ENCODE data around the gene PLEKHA3.
"Not testable (repeated sequence)": the region's sequence is repeated elsewhere in the genome, so short reads cannot be mapped to it uniquely, and the experiment has no call there.

The PLEKHA3 gene

GRCh38 chr2:178522950-178523595 lies 42.8 kb downstream of the PLEKHA3 start:
- no peaks in the 10 kb centered on the region for H3K9me3 ChIP-seq (ENCODE audit: control insufficient read depth in 2 of 2, low read length in 2 of 2)
- peak overlapping the region; percentile 76 to 89 for H3K9ac ChIP-seq (ENCODE audit: low read length in 2 of 2)
- no peaks in the 10 kb centered on the region for H3K27me3 ChIP-seq (ENCODE audit: control insufficient read depth in 1 of 2, insufficient read depth in 2 of 2, low read length in 2 of 2)
- peak overlapping the region; percentile 85 to 88 for H3K4me3 ChIP-seq (ENCODE audit: low read length in 2 of 2)
- H3K27ac ChIP-seq (ENCODE audit: low read length), result peak overlapping the region; percentile 64
- H3K36me3 ChIP-seq (ENCODE audit: control insufficient read depth in 2 of 2, insufficient read depth in 2 of 2, low read length in 2 of 2), result peaks cover 4 to 6% of the 10 kb centered on the region in 2 donors
- peaks cover 6% of the 10 kb centered on the region for H3K4me1 ChIP-seq (ENCODE audit: control insufficient read depth, insufficient read depth, low read length)

GRCh38 chr2:178523596-178524134 lies 43.4 kb downstream of the PLEKHA3 start:
- peaks cover under 1 to 3% of the 10 kb centered on the region in 2 donors for H3K36me3 ChIP-seq (ENCODE audit: control insufficient read depth in 2 of 2, insufficient read depth in 2 of 2, low read length in 2 of 2)
- no peaks in the 10 kb centered on the region for H3K27me3 ChIP-seq (ENCODE audit: control insufficient read depth in 1 of 2, insufficient read depth in 2 of 2, low read length in 2 of 2)
- peak overlapping the region; percentile 64 for H3K27ac ChIP-seq (ENCODE audit: low read length)
- H3K9ac ChIP-seq (ENCODE audit: low read length in 2 of 2), result peak overlapping the region; percentile 76 to 89
- peaks cover 6% of the 10 kb centered on the region for H3K4me1 ChIP-seq (ENCODE audit: control insufficient read depth, insufficient read depth, low read length)
- peak overlapping the region; percentile 85 to 88 for H3K4me3 ChIP-seq (ENCODE audit: low read length in 2 of 2)
- no peaks in the 10 kb centered on the region for H3K9me3 ChIP-seq (ENCODE audit: control insufficient read depth in 2 of 2, low read length in 2 of 2)

DNA sequence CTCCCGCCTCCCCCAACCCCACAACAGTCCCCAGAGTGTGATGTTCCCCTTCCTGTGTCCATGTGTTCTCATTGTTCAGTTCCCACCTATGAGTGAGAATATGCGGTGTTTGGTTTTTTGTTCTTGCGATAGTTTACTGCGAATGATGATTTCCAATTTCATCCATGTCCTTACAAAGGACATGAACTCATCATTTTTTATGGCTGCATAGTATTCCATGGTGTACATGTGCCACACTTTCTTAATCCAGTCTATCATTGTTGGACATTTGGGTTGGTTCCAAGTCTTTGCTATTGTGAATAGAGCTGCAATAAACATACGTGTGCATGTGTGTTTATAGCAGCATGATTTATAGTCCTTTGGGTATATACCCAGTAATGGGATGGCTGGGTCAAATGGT lies 44.8 kb downstream of the PLEKHA3 start:
- not testable (repeated sequence) for H3K4me3 ChIP-seq (ENCODE audit: low read length in 2 of 2); H3K27me3 ChIP-seq (ENCODE audit: control insufficient read depth in 1 of 2, insufficient read depth in 2 of 2, low read length in 2 of 2)

DNA sequence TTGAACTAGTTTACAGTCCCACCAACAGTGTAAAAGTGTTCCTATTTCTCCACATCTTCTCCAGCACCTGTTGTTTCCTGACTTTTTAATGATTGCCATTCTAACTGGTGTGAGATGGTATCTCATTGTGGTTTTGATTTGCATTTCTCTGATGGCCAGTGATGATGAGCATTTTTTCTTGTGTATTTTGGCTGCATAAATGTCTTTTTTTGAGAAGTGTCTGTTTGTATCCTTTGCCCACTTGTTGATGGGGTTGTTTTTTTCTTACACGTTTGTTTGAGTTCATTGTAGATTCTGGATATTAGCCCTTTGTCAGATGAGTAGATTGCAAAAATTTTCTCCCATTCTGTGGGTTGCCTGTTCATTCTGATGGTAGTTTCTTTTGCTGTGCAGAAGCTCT lies 45.2 kb downstream of the PLEKHA3 start:
- H3K9me3 ChIP-seq (ENCODE audit: control insufficient read depth in 2 of 2, low read length in 2 of 2); H3K27ac ChIP-seq (ENCODE audit: low read length); H3K4me3 ChIP-seq (ENCODE audit: low read length in 2 of 2); H3K36me3 ChIP-seq (ENCODE audit: control insufficient read depth in 2 of 2, insufficient read depth in 2 of 2, low read length in 2 of 2); H3K9ac ChIP-seq (ENCODE audit: low read length in 2 of 2); H3K27me3 ChIP-seq (ENCODE audit: control insufficient read depth in 1 of 2, insufficient read depth in 2 of 2, low read length in 2 of 2); H3K4me1 ChIP-seq (ENCODE audit: control insufficient read depth, insufficient read depth, low read length): not testable (repeated sequence)

More for the DNA sequence above, 44.8 kb downstream of the PLEKHA3 start:
- H3K9ac ChIP-seq (ENCODE audit: low read length in 2 of 2); H3K9me3 ChIP-seq (ENCODE audit: control insufficient read depth in 2 of 2, low read length in 2 of 2); H3K27ac ChIP-seq (ENCODE audit: low read length); H3K4me1 ChIP-seq (ENCODE audit: control insufficient read depth, insufficient read depth, low read length); H3K36me3 ChIP-seq (ENCODE audit: control insufficient read depth in 2 of 2, insufficient read depth in 2 of 2, low read length in 2 of 2): not testable (repeated sequence)

GRCh38 chr2:178526256-178526655 lies 46.0 kb downstream of the PLEKHA3 start:
- peaks cover 6% of the 10 kb centered on the region for H3K4me1 ChIP-seq (ENCODE audit: control insufficient read depth, insufficient read depth, low read length)
- no peaks in the 10 kb centered on the region for H3K27me3 ChIP-seq (ENCODE audit: control insufficient read depth in 1 of 2, insufficient read depth in 2 of 2, low read length in 2 of 2)
- H3K27ac ChIP-seq (ENCODE audit: low read length), result no peak overlapping the region
- H3K9ac ChIP-seq (ENCODE audit: low read length in 2 of 2), result no peak overlapping the region
- no peak overlapping the region for H3K4me3 ChIP-seq (ENCODE audit: low read length in 2 of 2)
- no peaks in the 10 kb centered on the region for H3K9me3 ChIP-seq (ENCODE audit: control insufficient read depth in 2 of 2, low read length in 2 of 2)
- peaks cover 0 to under 1% of the 10 kb centered on the region in 2 donors for H3K36me3 ChIP-seq (ENCODE audit: control insufficient read depth in 2 of 2, insufficient read depth in 2 of 2, low read length in 2 of 2)

DNA sequence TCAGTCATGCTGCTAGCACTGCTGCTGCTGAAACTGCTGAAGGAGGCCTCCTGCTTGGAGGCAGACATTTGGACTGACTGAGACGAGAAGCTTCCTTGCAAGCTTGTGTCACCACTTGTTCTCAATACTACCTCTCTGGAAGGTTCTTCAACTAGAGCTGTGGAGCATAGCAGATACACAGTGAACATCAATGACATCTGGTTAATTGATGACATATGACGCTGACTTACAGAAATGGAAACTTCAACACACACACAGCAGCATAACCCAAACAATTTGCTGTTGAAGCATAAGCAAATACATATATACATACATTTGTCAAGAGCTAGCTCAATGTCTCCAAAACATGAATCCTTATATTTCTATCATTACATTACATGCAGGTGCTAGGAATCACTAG lies 47.3 kb downstream of the PLEKHA3 start:
- peaks cover 6% of the 10 kb centered on the region for H3K4me1 ChIP-seq (ENCODE audit: control insufficient read depth, insufficient read depth, low read length)
- H3K4me3 ChIP-seq (ENCODE audit: low read length in 2 of 2), result no peak overlapping the region
- no peaks in the 10 kb centered on the region for H3K9me3 ChIP-seq (ENCODE audit: control insufficient read depth in 2 of 2, low read length in 2 of 2)
- H3K27ac ChIP-seq (ENCODE audit: low read length), result no peak overlapping the region
- no peaks in the 10 kb centered on the region for H3K27me3 ChIP-seq (ENCODE audit: control insufficient read depth in 1 of 2, insufficient read depth in 2 of 2, low read length in 2 of 2)
- no peak overlapping the region for H3K9ac ChIP-seq (ENCODE audit: low read length in 2 of 2)
- peaks cover 5 to 7% of the 10 kb centered on the region in 2 donors for H3K36me3 ChIP-seq (ENCODE audit: control insufficient read depth in 2 of 2, insufficient read depth in 2 of 2, low read length in 2 of 2)

GRCh38 chr2:178528647-178529046 lies 48.4 kb downstream of the PLEKHA3 start:
- Histone ChIP-seq H3K27ac (ENCODE audit: low read length) (no peak overlapping the region), H3K4me1 (ENCODE audit: control insufficient read depth, insufficient read depth, low read length) (peaks cover 4% of the 10 kb centered on the region), H3K36me3 (ENCODE audit: control insufficient read depth in 2 of 2, insufficient read depth in 2 of 2, low read length in 2 of 2) (peaks cover 7 to 15% of the 10 kb centered on the region in 2 donors), H3K9me3 (ENCODE audit: control insufficient read depth in 2 of 2, low read length in 2 of 2) (no peaks in the 10 kb centered on the region), H3K4me3 (ENCODE audit: low read length in 2 of 2) (no peak overlapping the region), H3K9ac (ENCODE audit: low read length in 2 of 2) (no peak overlapping the region), H3K27me3 (ENCODE audit: control insufficient read depth in 1 of 2, insufficient read depth in 2 of 2, low read length in 2 of 2) (no peaks in the 10 kb centered on the region)

GRCh38 chr2:178529194-178529593 lies 48.9 kb downstream of the PLEKHA3 start:
- Histone ChIP-seq H3K4me3 (ENCODE audit: low read length in 2 of 2) (no peak overlapping the region), H3K9ac (ENCODE audit: low read length in 2 of 2) (no peak overlapping the region), H3K27ac (ENCODE audit: low read length) (no peak overlapping the region), H3K4me1 (ENCODE audit: control insufficient read depth, insufficient read depth, low read length) (no peaks in the 10 kb centered on the region), H3K27me3 (ENCODE audit: control insufficient read depth in 1 of 2, insufficient read depth in 2 of 2, low read length in 2 of 2) (no peaks in the 10 kb centered on the region), H3K36me3 (ENCODE audit: control insufficient read depth in 2 of 2, insufficient read depth in 2 of 2, low read length in 2 of 2) (peaks cover 9 to 17% of the 10 kb centered on the region in 2 donors), H3K9me3 (ENCODE audit: control insufficient read depth in 2 of 2, low read length in 2 of 2) (no peaks in the 10 kb centered on the region)

DNA sequence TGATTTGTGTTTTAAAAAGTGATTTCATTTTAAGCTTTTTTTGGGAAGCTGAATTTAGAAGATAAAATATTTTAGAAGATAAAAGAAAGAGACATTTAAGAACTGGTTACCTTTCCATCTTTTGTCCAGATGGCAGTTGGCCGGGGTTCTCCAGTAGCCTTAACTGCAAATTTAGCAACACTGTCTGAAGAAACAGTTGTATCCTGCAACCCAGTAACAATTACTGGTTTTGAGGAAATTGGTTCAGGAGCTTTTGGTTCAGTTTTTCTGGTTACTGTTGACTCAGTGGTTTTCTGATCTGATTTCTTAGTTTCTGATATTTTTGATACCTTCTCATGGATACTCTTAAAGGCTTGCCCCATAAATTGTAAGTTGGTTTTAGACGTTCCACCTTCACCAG lies 49.9 kb downstream of the PLEKHA3 start:
- Histone ChIP-seq H3K4me3 (ENCODE audit: low read length in 2 of 2) (no peak overlapping the region), H3K36me3 (ENCODE audit: control insufficient read depth in 2 of 2, insufficient read depth in 2 of 2, low read length in 2 of 2) (peaks cover 10 to 20% of the 10 kb centered on the region in 2 donors), H3K9me3 (ENCODE audit: control insufficient read depth in 2 of 2, low read length in 2 of 2) (no peaks in the 10 kb centered on the region), H3K4me1 (ENCODE audit: control insufficient read depth, insufficient read depth, low read length) (no peaks in the 10 kb centered on the region), H3K27me3 (ENCODE audit: control insufficient read depth in 1 of 2, insufficient read depth in 2 of 2, low read length in 2 of 2) (no peaks in the 10 kb centered on the region), H3K27ac (ENCODE audit: low read length) (no peak overlapping the region), H3K9ac (ENCODE audit: low read length in 2 of 2) (no peak overlapping the region)

DNA sequence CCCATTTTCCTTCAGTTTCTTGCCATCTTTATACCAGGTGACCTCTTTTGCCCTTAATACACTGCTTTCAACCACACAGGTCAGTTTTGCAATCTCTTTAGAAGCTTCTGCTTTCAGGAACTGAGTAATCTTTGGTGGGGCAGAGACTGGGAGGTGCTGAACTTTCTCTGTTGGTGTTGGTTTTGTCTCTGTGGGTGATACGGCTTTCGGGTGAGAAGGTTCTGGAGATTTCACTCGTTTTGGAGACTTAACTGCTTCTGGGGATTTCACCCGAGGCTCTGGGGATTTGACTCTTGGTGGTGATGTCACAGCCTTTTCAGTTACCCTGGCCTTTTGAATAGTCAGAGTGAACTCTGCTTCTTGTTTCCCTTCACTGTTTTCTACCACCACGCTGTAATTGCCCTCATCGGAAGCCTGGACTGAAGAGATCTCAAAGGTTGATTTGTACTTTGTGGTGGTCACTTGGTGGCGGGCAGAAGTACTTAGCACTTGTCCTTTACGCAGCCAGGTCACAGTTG lies 50.4 kb downstream of the PLEKHA3 start:
- H3K4me3 ChIP-seq (ENCODE audit: low read length in 2 of 2), result no peak overlapping the region
- H3K9me3 ChIP-seq (ENCODE audit: control insufficient read depth in 2 of 2, low read length in 2 of 2), result no peaks in the 10 kb centered on the region
- H3K4me1 ChIP-seq (ENCODE audit: control insufficient read depth, insufficient read depth, low read length), result no peaks in the 10 kb centered on the region
- H3K27ac ChIP-seq (ENCODE audit: low read length), result no peak overlapping the region
- H3K27me3 ChIP-seq (ENCODE audit: control insufficient read depth in 1 of 2, insufficient read depth in 2 of 2, low read length in 2 of 2), result no peaks in the 10 kb centered on the region
- peaks cover 10 to 20% of the 10 kb centered on the region in 2 donors for H3K36me3 ChIP-seq (ENCODE audit: control insufficient read depth in 2 of 2, insufficient read depth in 2 of 2, low read length in 2 of 2)
- H3K9ac ChIP-seq (ENCODE audit: low read length in 2 of 2), result no peak overlapping the region

- Histone ChIP-seq H3K9me3 (ENCODE audit: control insufficient read depth in 2 of 2, low read length in 2 of 2) (no peaks in the 10 kb centered on the region), H3K9ac (ENCODE audit: low read length in 2 of 2) (no peak overlapping the region), H3K4me1 (ENCODE audit: control insufficient read depth, insufficient read depth, low read length) (no peaks in the 10 kb centered on the region), H3K27ac (ENCODE audit: low read length) (no peak overlapping the region), H3K4me3 (ENCODE audit: low read length in 2 of 2) (no peak overlapping the region), H3K27me3 (ENCODE audit: control insufficient read depth in 1 of 2, insufficient read depth in 2 of 2, low read length in 2 of 2) (no peaks in the 10 kb centered on the region), H3K36me3 (ENCODE audit: control insufficient read depth in 2 of 2, insufficient read depth in 2 of 2, low read length in 2 of 2) (peaks cover 10 to 20% of the 10 kb centered on the region in 2 donors)
These were observed 50.9 kb downstream of the PLEKHA3 start for GRCh38 chr2:178531168-178531567.
